IMR-90 (cell line): Measurements from ENCODE around the gene TMEM130. TPM values are rescaled to one million over a fixed set of nuclear protein-coding genes. Genes with fewer than 3 reads are reported as not detected.

Experiments used
- ATAC-seq: fragments of 200-7000 bp; cut with Tn5 transposase; 2 replicates; pipeline ENCODE4 v1.9.1; 2020; ENCODE audit warnings: low read depth, mild to moderate bottlenecking, moderate library complexity
- BruUV-seq: library from RNA; stranded (reverse); fragments of 400-500 nt; replicated peaks from 2 replicates; lab custom pipeline; 2021; lab: Mats Ljungman, UMichigan
- CTCF ChIA-PET: fragments of 300-600 bp; formaldehyde crosslinking; extraction: SDS; loops from one replicate; lab custom pipeline; 2021; ENCODE audit warnings: antibody characterized with exemption; lab: Yijun Ruan, JAX
- POLR2A ChIA-PET: fragments of 300-600 bp; sonication (Branson Sonifier 250); formaldehyde crosslinking; loops from one replicate; lab custom pipeline; 2022; ENCODE audit warnings: antibody characterized with exemption; ENCODE audit not compliant: unreplicated experiment; lab: Charles Lee
- DNase-seq: peaks from one replicate; pipeline ENCODE4 v3.0.0; 2013
- H2AFZ ChIP-seq: replicated peaks from 2 replicates; pipeline ENCODE3; 2013; ENCODE audit warnings: low read length, mild to moderate bottlenecking; ENCODE audit not compliant: poor library complexity
- H2AK5ac ChIP-seq: 2 replicates; pipeline ENCODE4 v1.6.1; 2013; ENCODE audit warnings: low read depth, low read length, inconsistent platforms
- H2AK9ac ChIP-seq: replicated peaks from 2 replicates; pipeline ENCODE3; 2013; ENCODE audit warnings: mild to moderate bottlenecking, low read depth, low read length, moderate library complexity; ENCODE audit not compliant: poor library complexity
- H2BK120ac ChIP-seq: 2 replicates; pipeline ENCODE4 v1.6.1; 2013; ENCODE audit warnings: low read depth, low read length, inconsistent platforms
- H2BK15ac ChIP-seq: 3 replicates; pipeline ENCODE4 v1.6.1; 2013; ENCODE audit warnings: low read depth, low read length, inconsistent platforms
- H2BK20ac ChIP-seq: 2 replicates; pipeline ENCODE4 v1.6.1; 2013; ENCODE audit warnings: low read depth, mild to moderate bottlenecking, inconsistent platforms, low read length, moderate library complexity
- H2BK5ac ChIP-seq: 2 replicates; pipeline ENCODE4 v1.6.1; 2013; ENCODE audit warnings: mild to moderate bottlenecking, low read depth, low read length, inconsistent platforms; ENCODE audit not compliant: poor library complexity, severe bottlenecking
- H3K14ac ChIP-seq: replicated peaks from 2 replicates; pipeline ENCODE4 v1.6.1; 2013; ENCODE audit warnings: low read depth, low read length, inconsistent platforms
- H3K18ac ChIP-seq: 2 replicates; pipeline ENCODE4 v1.6.1; 2013; ENCODE audit warnings: low read depth, low read length, control low read depth
- H3K23ac ChIP-seq: 2 replicates; pipeline ENCODE4 v1.6.1; 2013; ENCODE audit warnings: low read depth, low read length, inconsistent platforms
- H3K27ac ChIP-seq: 2 replicates; pipeline ENCODE4 v1.5.1; 2013; ENCODE audit warnings: mild to moderate bottlenecking, control low read depth, low read length; ENCODE audit not compliant: insufficient read depth
- H3K27me3 ChIP-seq: 2 replicates; pipeline ENCODE4 v1.6.1; 2013; ENCODE audit warnings: low read length; ENCODE audit not compliant: control insufficient read depth, insufficient read depth
- H3K36me3 ChIP-seq: 2 replicates; pipeline ENCODE4 v1.6.1; 2013; ENCODE audit warnings: low read length, mixed read lengths; ENCODE audit not compliant: control insufficient read depth, insufficient read depth
- H3K4ac ChIP-seq: 2 replicates; pipeline ENCODE4 v1.6.1; 2013; ENCODE audit warnings: low read depth, low read length, inconsistent platforms
- H3K4me1 ChIP-seq: 2 replicates; pipeline ENCODE4 v1.6.1; 2013; ENCODE audit warnings: low read length, mixed read lengths; ENCODE audit not compliant: control insufficient read depth, insufficient read depth
- H3K4me2 ChIP-seq: 2 replicates; pipeline ENCODE4 v1.6.1; 2013; ENCODE audit warnings: low read depth, mild to moderate bottlenecking, control low read depth, low read length, moderate library complexity
- H3K4me3 ChIP-seq: 2 replicates; pipeline ENCODE4 v1.5.1; 2013; ENCODE audit warnings: low read depth, mild to moderate bottlenecking, control low read depth, low read length, moderate library complexity; ENCODE audit not compliant: insufficient read depth
- H3K56ac ChIP-seq: 2 replicates; pipeline ENCODE4 v1.6.1; 2013; ENCODE audit warnings: low read length, inconsistent platforms; ENCODE audit not compliant: insufficient read depth; ENCODE audit errors: extremely low read depth
- H3K79me1 ChIP-seq, 2 experiments: 2 replicates each; pipeline ENCODE4 v1.6.1; 2013; ENCODE audit warnings: low read length in 2 of 2, inconsistent platforms in 1 of 2, low read depth in 1 of 2
- H3K9ac ChIP-seq: 2 replicates; pipeline ENCODE4 v1.6.1; 2013; ENCODE audit warnings: low read depth, low read length, control low read depth
- H3K9me1 ChIP-seq: 2 replicates; pipeline ENCODE4 v1.6.1; 2013; ENCODE audit warnings: low read length, inconsistent platforms; ENCODE audit not compliant: insufficient read depth
- H3K9me3 ChIP-seq: 2 replicates; pipeline ENCODE4 v1.6.1; 2013; ENCODE audit warnings: low read length; ENCODE audit not compliant: control insufficient read depth, insufficient read depth
- H4K20me1 ChIP-seq: 2 replicates; pipeline ENCODE4 v1.6.1; 2013; ENCODE audit warnings: low read length, inconsistent platforms; ENCODE audit not compliant: insufficient read depth
- H4K5ac ChIP-seq: 2 replicates; pipeline ENCODE4 v1.6.1; 2013; ENCODE audit warnings: mild to moderate bottlenecking, low read depth, low read length, control low read depth
- H4K8ac ChIP-seq, 2 experiments: 2 replicates each; pipeline ENCODE4 v1.6.1; 2013; ENCODE audit warnings: low read depth in 2 of 2, low read length in 2 of 2, control low read depth in 1 of 2, inconsistent platforms in 1 of 2
- H4K91ac ChIP-seq: 2 replicates; pipeline ENCODE4 v1.6.1; 2013; ENCODE audit warnings: low read depth, low read length, inconsistent platforms; ENCODE audit not compliant: insufficient read depth
- BHLHE40 ChIP-seq: fragments of 150-350 bp; IDR thresholded peaks from 2 replicates; pipeline ENCODE4 v1.6.1; 2016; ENCODE audit warnings: mild to moderate bottlenecking, low read depth, low read length
- CEBPB ChIP-seq: IDR thresholded peaks from 2 replicates; pipeline ENCODE4 v1.6.1; 2012; ENCODE audit warnings: low read depth, low read length, improper control_type of control experiment
- CHD1 ChIP-seq: IDR thresholded peaks from 2 replicates; pipeline ENCODE4 v1.6.1; 2012; ENCODE audit warnings: low read depth, low read length, improper control_type of control experiment
- FOS ChIP-seq: fragments of 150-350 bp; IDR thresholded peaks from 2 replicates; pipeline ENCODE4 v1.6.1; 2016; ENCODE audit warnings: low read depth, low read length
- MAFK ChIP-seq: IDR thresholded peaks from 2 replicates; pipeline ENCODE4 v1.6.1; 2012; ENCODE audit warnings: low read depth, low read length, improper control_type of control experiment
- MAZ ChIP-seq: IDR thresholded peaks from 2 replicates; pipeline ENCODE4 v1.6.1; 2012; ENCODE audit warnings: low read depth, mild to moderate bottlenecking, low read length, improper control_type of control experiment, moderate library complexity, borderline replicate concordance
- MXI1 ChIP-seq: IDR thresholded peaks from 2 replicates; pipeline ENCODE4 v1.6.1; 2012; ENCODE audit warnings: low read depth, mild to moderate bottlenecking, low read length, moderate library complexity, borderline replicate concordance
- NFE2L2 ChIP-seq: fragments of 150-350 bp; IDR thresholded peaks from 2 replicates; pipeline ENCODE4 v1.6.1; 2016; ENCODE audit warnings: low read depth, mild to moderate bottlenecking, low read length
- RAD21 ChIP-seq: IDR thresholded peaks from 2 replicates; pipeline ENCODE4 v1.6.1; 2012; ENCODE audit warnings: low read length, improper control_type of control experiment
- RCOR1 ChIP-seq: IDR thresholded peaks from 2 replicates; pipeline ENCODE4 v1.6.1; 2012; ENCODE audit warnings: mild to moderate bottlenecking, low read length, improper control_type of control experiment; ENCODE audit not compliant: insufficient replicate concordance
- RFX5 ChIP-seq: IDR thresholded peaks from 2 replicates; pipeline ENCODE4 v1.8.0; 2012; ENCODE audit warnings: low read depth, mild to moderate bottlenecking, low read length, moderate library complexity
- SMC3 ChIP-seq: fragments of 150-350 bp; IDR thresholded peaks from 2 replicates; pipeline ENCODE4 v1.6.1; 2016; ENCODE audit warnings: low read depth, mild to moderate bottlenecking, antibody characterized with exemption, low read length, moderate library complexity
- WGBS, 2 experiments: methylation state at CpG; one replicate each; pipeline versions ENCODE4 v1.1.5 to v1.1.7; 2013; ENCODE audit warnings: missing lambda C conversion rate in 2 of 2; ENCODE audit not compliant: insufficient read length in 1 of 2; ENCODE audit errors: extremely low coverage in 2 of 2; 5-methylcytosine and 5-hydroxymethylcytosine counted together
- dilution Hi-C: fragments of 300-500 bp; cut with HindIII; formaldehyde crosslinking; loops from one replicate; pipeline ENCODE4 v1.14.3; 2018; ENCODE audit warnings: low sequenced_read_pairs; ENCODE audit not compliant: unreplicated experiment
- in situ Hi-C: fragments of 300-500 bp; cut with MboI; formaldehyde crosslinking; loops from 3 replicates; pipeline ENCODE4 v1.14.3; 2019; ENCODE audit warnings: low sequenced_read_pairs, inconsistent platforms, mixed read lengths
- intact Hi-C: fragments of 100-400 bp; cut with micrococcal nuclease; formaldehyde crosslinking; loops from 2 replicates; pipeline ENCODE4 v1.10.0; 2022
- polyA plus RNA-seq, 3 experiments: library from polyadenylated mRNA; depleted of rRNA; stranded (reverse); fragments of >200 nt; gene quantifications; 2 replicates each; pipeline ENCODE4 v1.2.3, GENCODE V29; 2012; ENCODE audit warnings: low replicate concordance in 1 of 3
- total RNA-seq: library from RNA; depleted of rRNA; stranded (reverse); fragments of >200 nt; gene quantifications from 2 replicates; pipeline ENCODE4 v1.2.3, GENCODE V29; 2012
- TF ChIP-seq, protein P1 (sequence below): fragments of 150-350 bp; IDR thresholded peaks from 2 replicates; pipeline ENCODE4 v1.6.1; 2016; ENCODE audit warnings: low read depth, mild to moderate bottlenecking, low read length, moderate library complexity, borderline replicate concordance
- TF ChIP-seq, protein P2 (sequence below): conservative IDR thresholded peaks from 2 replicates; pipeline ENCODE4 v1.5.1; 2012; ENCODE audit warnings: mild to moderate bottlenecking, low read depth, low read length, improper control_type of control experiment
- TF ChIP-seq, protein P3 (sequence below): fragments of 150-350 bp; IDR thresholded peaks from 2 replicates; pipeline ENCODE4 v1.6.1; 2017; ENCODE audit warnings: mild to moderate bottlenecking, antibody characterized with exemption, low read length, low read depth

The TMEM130 gene
- total and polyA plus RNA-seq, 2 of the 4 experiments (the other 2 are of a cell fraction) = 1.1 to 14.8 TPM

GRCh38 chr7:98881561-98882315 lies 11.9 kb upstream of the TMEM130 start:
- Histone ChIP-seq H4K5ac (no peak overlapping the region), H3K4me1 (peaks cover 9% of the 10 kb centered on the region), H3K36me3 (peaks cover 30% of the 10 kb centered on the region), H4K20me1 (peaks cover 18% of the 10 kb centered on the region), H3K9me1 (peaks cover 5% of the 10 kb centered on the region; the same call in 1 of the 2 replicates), H3K9me3 (no peaks in the 10 kb centered on the region), H3K27ac (no peak overlapping the region), H2BK120ac (no peak overlapping the region), H2BK5ac (no peak overlapping the region), H2AFZ (no peak overlapping the region), H3K4me3 (no peak overlapping the region), H3K9ac (no peak overlapping the region), H3K23ac (no peak overlapping the region), H3K56ac (no peak overlapping the region), H3K79me1 (peaks cover 24 to 36% of the 10 kb centered on the region in 2 experiments), H4K8ac (no peak overlapping the region), H2AK5ac (no peak overlapping the region), H3K14ac (no peak overlapping the region), H3K4ac (no peak overlapping the region), H4K91ac (no peak overlapping the region), H3K18ac (no peak overlapping the region), H2BK20ac (no peak overlapping the region), H2BK15ac (no peak overlapping the region), H2AK9ac (no peak overlapping the region), H3K4me2 (no peak overlapping the region), H3K27me3 (no peaks in the 10 kb centered on the region)
- in situ Hi-C loops = no loop called here
- no peak for DNase-seq
- dilution Hi-C loops = no loop called here
- no TSS peak for BruUV-seq
- POLR2A ChIA-PET = no interaction called here
- intact Hi-C loops = no loop called here
- WGBS, 2 experiments = no CpG with 5 or more reads among the region's 9 CpGs
- CTCF ChIA-PET = interaction anchor here (0.6 to 0.7 kb wide), 2 partner anchors 15 to 40 kb away, joined by 3 to 4 read pairs; no protein-coding TSS in a partner anchor
- no peak for ATAC-seq
- TF ChIP-seq, protein P1, sequence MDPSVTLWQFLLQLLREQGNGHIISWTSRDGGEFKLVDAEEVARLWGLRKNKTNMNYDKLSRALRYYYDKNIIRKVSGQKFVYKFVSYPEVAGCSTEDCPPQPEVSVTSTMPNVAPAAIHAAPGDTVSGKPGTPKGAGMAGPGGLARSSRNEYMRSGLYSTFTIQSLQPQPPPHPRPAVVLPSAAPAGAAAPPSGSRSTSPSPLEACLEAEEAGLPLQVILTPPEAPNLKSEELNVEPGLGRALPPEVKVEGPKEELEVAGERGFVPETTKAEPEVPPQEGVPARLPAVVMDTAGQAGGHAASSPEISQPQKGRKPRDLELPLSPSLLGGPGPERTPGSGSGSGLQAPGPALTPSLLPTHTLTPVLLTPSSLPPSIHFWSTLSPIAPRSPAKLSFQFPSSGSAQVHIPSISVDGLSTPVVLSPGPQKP = no peak
- TF ChIP-seq RFX5 = no peak
- TF ChIP-seq NFE2L2 = no peak
- TF ChIP-seq SMC3 = no peak
- no peak for TF ChIP-seq RAD21
- TF ChIP-seq BHLHE40 = no peak
- TF ChIP-seq MAZ = no peak
- no peak for TF ChIP-seq CEBPB
- TF ChIP-seq FOS = no peak
- TF ChIP-seq MXI1 = no peak
- TF ChIP-seq RCOR1 = no peak
- TF ChIP-seq, protein P2, sequence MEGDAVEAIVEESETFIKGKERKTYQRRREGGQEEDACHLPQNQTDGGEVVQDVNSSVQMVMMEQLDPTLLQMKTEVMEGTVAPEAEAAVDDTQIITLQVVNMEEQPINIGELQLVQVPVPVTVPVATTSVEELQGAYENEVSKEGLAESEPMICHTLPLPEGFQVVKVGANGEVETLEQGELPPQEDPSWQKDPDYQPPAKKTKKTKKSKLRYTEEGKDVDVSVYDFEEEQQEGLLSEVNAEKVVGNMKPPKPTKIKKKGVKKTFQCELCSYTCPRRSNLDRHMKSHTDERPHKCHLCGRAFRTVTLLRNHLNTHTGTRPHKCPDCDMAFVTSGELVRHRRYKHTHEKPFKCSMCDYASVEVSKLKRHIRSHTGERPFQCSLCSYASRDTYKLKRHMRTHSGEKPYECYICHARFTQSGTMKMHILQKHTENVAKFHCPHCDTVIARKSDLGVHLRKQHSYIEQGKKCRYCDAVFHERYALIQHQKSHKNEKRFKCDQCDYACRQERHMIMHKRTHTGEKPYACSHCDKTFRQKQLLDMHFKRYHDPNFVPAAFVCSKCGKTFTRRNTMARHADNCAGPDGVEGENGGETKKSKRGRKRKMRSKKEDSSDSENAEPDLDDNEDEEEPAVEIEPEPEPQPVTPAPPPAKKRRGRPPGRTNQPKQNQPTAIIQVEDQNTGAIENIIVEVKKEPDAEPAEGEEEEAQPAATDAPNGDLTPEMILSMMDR = no peak
- TF ChIP-seq CHD1 = no peak
- no peak for TF ChIP-seq MAFK
- TF ChIP-seq, protein P3, sequence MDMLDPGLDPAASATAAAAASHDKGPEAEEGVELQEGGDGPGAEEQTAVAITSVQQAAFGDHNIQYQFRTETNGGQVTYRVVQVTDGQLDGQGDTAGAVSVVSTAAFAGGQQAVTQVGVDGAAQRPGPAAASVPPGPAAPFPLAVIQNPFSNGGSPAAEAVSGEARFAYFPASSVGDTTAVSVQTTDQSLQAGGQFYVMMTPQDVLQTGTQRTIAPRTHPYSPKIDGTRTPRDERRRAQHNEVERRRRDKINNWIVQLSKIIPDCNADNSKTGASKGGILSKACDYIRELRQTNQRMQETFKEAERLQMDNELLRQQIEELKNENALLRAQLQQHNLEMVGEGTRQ = no peak
